GM19467 (cell line): ENCODE results near the gene SPATA6.

ENCODE experiments used
- ATAC-seq: cut with Tn5 transposase; IDR thresholded peaks from one replicate; pipeline ENCODE4 v1.9.1; 2021; ENCODE audit warnings: mild to moderate bottlenecking, moderate library complexity; ENCODE audit not compliant: unreplicated experiment

The SPATA6 gene

GRCh38 chr1:48258106-48258505 is 213.9 kb downstream of the SPATA6 start:
- ATAC-seq, result no peak

- no peak for ATAC-seq
These were observed 217.8 kb downstream of the SPATA6 start for GRCh38 chr1:48254254-48254653.

- no peak for ATAC-seq
These were observed 220.2 kb downstream of the SPATA6 start for GRCh38 chr1:48251821-48252220.

GRCh38 chr1:48251323-48251722 is 220.7 kb downstream of the SPATA6 start:
- ATAC-seq, result no peak

- ATAC-seq, result no peak
These were observed 221.4 kb downstream of the SPATA6 start for GRCh38 chr1:48250572-48250971.

- ATAC-seq, result no peak
These were observed 222.1 kb downstream of the SPATA6 start for GRCh38 chr1:48249868-48250267.

GRCh38 chr1:48248356-48248755 is 223.6 kb downstream of the SPATA6 start:
- ATAC-seq, result no peak

- ATAC-seq, result no peak
These were observed 225.3 kb downstream of the SPATA6 start for GRCh38 chr1:48246727-48247126.
